ENCODE measurements around the gene SIK3. TPM values are rescaled to one million over a fixed set of nuclear protein-coding genes. Genes with fewer than 3 reads are reported as not detected.
A peak's percentile ranks its signal among the peaks of the same experiment; 100 is the strongest.

The SIK3 gene
- total RNA-seq, 2 experiments from 2014 or later, result 22.8 to 24.0 TPM

DNA sequence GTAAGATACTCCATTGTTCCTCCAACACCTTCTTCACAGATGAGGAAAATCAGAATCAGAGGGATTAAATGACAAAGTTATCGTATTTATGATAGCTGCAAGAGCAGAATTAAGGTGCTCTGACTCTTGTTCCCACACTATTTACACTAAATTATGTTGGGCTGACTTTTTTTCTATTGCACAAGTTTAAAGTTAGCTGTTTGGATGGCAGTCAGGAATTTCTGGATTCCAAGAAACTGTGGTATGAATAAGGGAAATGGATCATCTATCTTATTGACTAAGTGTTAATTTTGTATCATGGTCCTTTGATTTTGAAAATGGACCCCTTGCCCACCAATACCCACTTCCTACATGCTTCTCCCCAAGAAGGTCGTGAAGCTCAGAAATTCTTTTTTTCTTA lies 240.9 kb downstream of the SIK3 start:
- DNase-seq, result no peak
- peaks cover 33% of the 10 kb centered on the region for H3K36me3 Mint-ChIP-seq
- peaks cover 2% of the 10 kb centered on the region for H3K9me3 Mint-ChIP-seq
- H3K4me3 Mint-ChIP-seq, result no peak overlapping the region
- H3K27ac Mint-ChIP-seq, result no peak overlapping the region
- peaks cover 39% of the 10 kb centered on the region for H3K4me1 Mint-ChIP-seq
- no peaks in the 10 kb centered on the region for H3K27me3 Mint-ChIP-seq

DNA sequence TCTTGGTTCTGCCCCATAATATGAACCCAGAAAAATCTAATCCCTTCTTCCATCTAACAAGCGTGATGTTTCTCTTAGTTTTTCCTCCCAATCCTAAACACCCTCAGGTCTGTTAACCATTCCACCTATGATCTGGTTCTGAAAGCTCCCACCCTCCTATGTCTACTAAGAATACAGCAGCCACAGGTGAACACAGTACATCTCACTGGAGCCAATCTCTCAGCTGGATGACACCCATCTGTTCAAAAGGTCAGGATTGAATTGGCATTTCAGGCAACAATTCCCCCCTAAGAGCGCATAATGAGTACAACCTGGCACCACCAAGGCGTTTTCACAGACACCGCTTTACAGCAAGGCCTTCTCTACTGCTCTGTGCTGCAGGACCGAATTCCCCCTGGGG lies 241.8 kb downstream of the SIK3 start:
- no peak for DNase-seq
- H3K9me3 Mint-ChIP-seq, result peaks cover 2% of the 10 kb centered on the region
- peaks cover 28% of the 10 kb centered on the region for H3K36me3 Mint-ChIP-seq
- no peak overlapping the region for H3K4me3 Mint-ChIP-seq
- peaks cover 48% of the 10 kb centered on the region for H3K4me1 Mint-ChIP-seq
- no peak overlapping the region for H3K27ac Mint-ChIP-seq
- no peaks in the 10 kb centered on the region for H3K27me3 Mint-ChIP-seq

DNA sequence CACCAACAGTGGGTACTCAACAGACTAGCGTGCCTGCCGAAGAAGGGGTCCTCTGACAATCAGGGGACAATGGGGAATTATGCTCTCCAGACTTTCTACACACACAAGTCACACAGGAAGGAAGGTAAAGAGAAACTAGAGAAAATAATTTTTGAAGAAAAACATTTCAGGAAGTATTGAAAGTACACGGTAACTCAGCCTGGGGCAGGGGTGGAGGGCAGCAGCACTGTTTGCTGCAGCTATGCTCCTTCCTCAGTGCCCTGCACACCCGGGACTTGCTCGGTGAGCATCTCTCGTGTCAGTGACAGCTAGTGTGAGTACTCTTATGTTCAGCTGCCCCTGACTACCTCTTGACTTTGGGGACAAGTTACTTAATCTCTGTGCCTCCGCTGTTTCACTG lies 242.8 kb downstream of the SIK3 start:
- H3K36me3 Mint-ChIP-seq, result peaks cover 21% of the 10 kb centered on the region
- H3K27ac Mint-ChIP-seq, result no peak overlapping the region
- H3K4me1 Mint-ChIP-seq, result peaks cover 53% of the 10 kb centered on the region
- no peaks in the 10 kb centered on the region for H3K27me3 Mint-ChIP-seq
- no peak for DNase-seq
- no peak overlapping the region for H3K4me3 Mint-ChIP-seq
- H3K9me3 Mint-ChIP-seq, result peaks cover 2% of the 10 kb centered on the region

DNA sequence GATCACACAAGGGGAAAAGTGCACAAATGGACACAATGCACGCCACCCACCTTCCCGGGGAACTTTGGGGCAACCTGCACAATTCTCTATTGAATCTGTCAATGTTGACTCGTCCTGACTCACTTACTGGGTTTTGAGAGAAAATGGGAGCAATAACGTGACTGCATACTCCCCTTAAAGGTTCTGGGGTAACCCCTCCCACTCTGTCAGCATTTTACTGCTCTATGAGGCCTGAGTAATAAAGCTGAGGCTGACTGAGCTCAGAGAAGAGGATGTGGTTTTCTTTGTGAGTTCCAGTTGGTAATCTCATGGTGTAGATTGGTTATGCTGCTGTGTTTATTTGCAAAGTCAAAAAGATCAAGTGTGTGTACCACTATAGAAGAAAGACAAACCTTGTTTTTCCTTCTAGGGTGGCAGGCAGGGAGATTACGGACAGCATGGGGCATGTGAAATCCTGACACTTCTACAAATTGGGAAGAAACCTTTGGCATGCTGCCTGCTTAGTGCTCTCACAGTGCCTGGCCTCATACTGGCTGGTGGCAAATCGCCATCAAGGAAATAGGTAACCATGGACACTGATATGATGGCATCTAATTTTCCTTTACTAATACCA lies 244.7 kb downstream of the SIK3 start:
- H3K36me3 Mint-ChIP-seq, result peaks cover 18% of the 10 kb centered on the region
- peak overlapping the region; percentile 84 for H3K27ac Mint-ChIP-seq
- peak; percentile 52 for DNase-seq
- H3K4me1 Mint-ChIP-seq, result peaks cover 53% of the 10 kb centered on the region
- peak overlapping the region; percentile 30 for H3K4me3 Mint-ChIP-seq
- H3K27me3 Mint-ChIP-seq, result no peaks in the 10 kb centered on the region
- H3K9me3 Mint-ChIP-seq, result peaks cover 2% of the 10 kb centered on the region

DNA sequence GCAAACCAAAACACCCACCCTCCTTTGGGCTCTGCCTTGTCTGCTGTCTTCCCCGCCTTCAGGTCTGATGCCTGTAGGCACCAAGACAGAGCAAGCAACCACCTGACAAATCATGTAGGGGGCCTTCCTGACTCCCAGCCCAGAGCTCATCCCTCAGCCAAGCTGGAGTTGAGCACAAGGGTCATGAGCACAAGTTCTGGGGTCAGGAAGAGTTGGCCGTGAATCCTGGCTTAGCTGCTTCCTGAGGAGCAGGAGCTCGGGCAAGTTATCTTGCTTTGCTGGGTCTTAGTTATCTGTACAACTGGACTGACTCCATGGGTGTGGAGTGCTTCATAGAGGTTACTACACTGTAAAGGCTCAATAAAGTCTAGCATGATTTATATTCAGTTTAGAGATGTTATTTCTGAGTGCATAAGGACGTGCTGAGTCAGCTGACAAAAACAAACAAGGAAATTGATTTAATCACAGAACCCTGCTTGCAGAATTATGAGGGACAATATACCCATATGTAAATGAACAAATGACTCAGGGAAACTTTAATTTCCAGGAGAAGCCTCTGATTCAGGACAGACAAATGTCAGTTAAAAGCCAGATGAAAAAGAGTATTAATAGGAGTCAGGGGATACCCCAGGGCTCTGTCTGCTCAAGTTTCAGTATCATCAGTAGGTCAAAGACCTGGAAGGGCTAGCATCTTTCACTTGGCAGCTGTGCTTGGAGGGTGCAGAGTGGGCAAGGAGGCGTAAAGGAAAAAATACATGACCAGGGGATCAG lies 245.8 kb downstream of the SIK3 start:
- H3K27ac Mint-ChIP-seq, result peak overlapping the region; percentile 84
- DNase-seq, result peak; percentile 23
- H3K36me3 Mint-ChIP-seq, result peaks cover 18% of the 10 kb centered on the region
- H3K4me1 Mint-ChIP-seq, result peaks cover 53% of the 10 kb centered on the region
- no peaks in the 10 kb centered on the region for H3K27me3 Mint-ChIP-seq
- peak overlapping the region; percentile 12 for H3K4me3 Mint-ChIP-seq
- H3K9me3 Mint-ChIP-seq, result peaks cover 2% of the 10 kb centered on the region

DNA sequence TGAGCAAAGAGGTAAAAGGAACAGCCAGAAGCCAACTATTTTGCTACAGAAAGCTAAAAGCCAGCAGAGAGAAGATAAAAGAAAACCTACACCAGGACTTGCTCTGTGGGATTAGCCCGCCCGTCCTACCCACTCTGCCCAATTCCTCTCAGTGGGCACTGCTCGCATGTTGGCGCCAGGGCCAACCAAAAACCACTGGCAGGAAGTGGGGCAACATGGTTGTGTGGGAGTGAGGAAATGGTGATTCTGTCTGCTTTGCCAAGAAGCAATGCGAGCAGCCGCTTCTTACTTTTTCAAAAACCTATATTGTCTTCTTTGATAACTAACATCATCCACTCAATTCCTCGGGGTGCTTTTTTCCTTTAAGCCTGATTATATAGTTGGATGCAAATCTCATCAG lies 246.6 kb downstream of the SIK3 start:
- H3K36me3 Mint-ChIP-seq, result peaks cover 21% of the 10 kb centered on the region
- H3K27me3 Mint-ChIP-seq, result no peaks in the 10 kb centered on the region
- peaks cover 49% of the 10 kb centered on the region for H3K4me1 Mint-ChIP-seq
- H3K27ac Mint-ChIP-seq, result peak overlapping the region; percentile 84
- peaks cover 2% of the 10 kb centered on the region for H3K9me3 Mint-ChIP-seq
- peak; percentile 57 for DNase-seq
- H3K4me3 Mint-ChIP-seq, result peak overlapping the region; percentile 12

DNA sequence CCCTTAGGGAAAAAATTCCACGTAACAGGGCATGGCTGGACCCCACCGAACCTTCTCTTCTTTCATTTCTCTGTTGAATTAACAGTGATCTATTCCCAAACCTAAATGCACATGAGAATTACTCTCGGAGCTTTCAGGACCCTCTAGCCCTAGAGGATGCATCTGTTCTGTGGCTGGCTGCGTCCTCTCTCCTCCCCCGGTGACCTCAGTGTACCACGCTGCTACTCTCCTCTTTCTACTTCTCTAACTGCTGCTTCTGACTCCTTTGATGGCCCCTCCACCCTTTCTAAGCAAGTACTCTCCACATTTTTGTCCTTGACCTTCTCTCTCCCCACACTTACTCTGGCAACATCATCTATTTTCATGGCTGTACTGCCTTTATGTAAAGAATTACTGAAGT lies 248.7 kb downstream of the SIK3 start:
- no peak for DNase-seq
- Mint-ChIP-seq H3K27ac (no peak overlapping the region), H3K27me3 (no peaks in the 10 kb centered on the region), H3K4me1 (peaks cover 34% of the 10 kb centered on the region), H3K9me3 (no peaks in the 10 kb centered on the region), H3K4me3 (no peak overlapping the region), H3K36me3 (peaks cover 8% of the 10 kb centered on the region)

- Mint-ChIP-seq H3K27ac (no peak overlapping the region), H3K36me3 (peaks cover 5% of the 10 kb centered on the region), H3K4me1 (peaks cover 30% of the 10 kb centered on the region), H3K27me3 (no peaks in the 10 kb centered on the region), H3K9me3 (no peaks in the 10 kb centered on the region), H3K4me3 (no peak overlapping the region)
- DNase-seq, result no peak
Observed at GRCh38 chr11:116849060-116849459, 249.2 kb downstream of the SIK3 start.

GRCh38 chr11:116847612-116848011 lies 250.6 kb downstream of the SIK3 start:
- Mint-ChIP-seq H3K27ac (no peak overlapping the region), H3K27me3 (no peaks in the 10 kb centered on the region)
- DNase-seq, result no peak

GRCh38 chr11:116844722-116845121 lies 253.5 kb downstream of the SIK3 start:
- no peak overlapping the region for H3K4me3 Mint-ChIP-seq
- H3K4me1 Mint-ChIP-seq, result no peaks in the 10 kb centered on the region
- no peak for DNase-seq
- H3K36me3 Mint-ChIP-seq, result peaks cover 4% of the 10 kb centered on the region
- no peaks in the 10 kb centered on the region for H3K27me3 Mint-ChIP-seq
- H3K9me3 Mint-ChIP-seq, result no peaks in the 10 kb centered on the region
- no peak overlapping the region for H3K27ac Mint-ChIP-seq

More at GRCh38 chr11:116847612-116848011, 250.6 kb downstream of the SIK3 start:
- Mint-ChIP-seq H3K9me3 (no peaks in the 10 kb centered on the region), H3K36me3 (peaks cover 4% of the 10 kb centered on the region), H3K4me3 (no peak overlapping the region), H3K4me1 (peaks cover 16% of the 10 kb centered on the region)

DNA sequence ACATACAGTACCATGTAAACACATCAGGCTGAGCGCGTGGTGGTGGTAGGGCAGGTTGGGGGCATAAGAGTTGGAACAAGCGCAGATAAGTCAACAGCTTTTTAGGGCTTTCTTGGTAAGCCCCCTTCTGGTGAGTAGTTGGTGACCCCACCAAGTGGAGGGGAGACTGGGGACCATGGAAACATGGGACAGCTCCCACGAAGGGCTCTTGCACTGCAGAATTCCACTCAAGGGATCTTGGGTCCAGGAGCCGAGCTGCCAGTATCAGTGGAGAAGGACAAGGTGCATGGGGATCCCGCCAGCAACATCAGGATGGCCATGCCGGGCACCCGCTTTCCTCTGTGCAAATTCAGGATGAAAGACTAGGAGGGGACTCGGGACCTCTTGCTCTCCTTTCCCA lies 254.6 kb downstream of the SIK3 start:
- H3K4me3 Mint-ChIP-seq, result no peak overlapping the region
- DNase-seq, result no peak
- H3K27ac Mint-ChIP-seq, result no peak overlapping the region
- H3K27me3 Mint-ChIP-seq, result no peaks in the 10 kb centered on the region
- H3K36me3 Mint-ChIP-seq, result peaks cover 4% of the 10 kb centered on the region
- no peaks in the 10 kb centered on the region for H3K9me3 Mint-ChIP-seq
- no peaks in the 10 kb centered on the region for H3K4me1 Mint-ChIP-seq

GRCh38 chr11:116842909-116843308 lies 255.3 kb downstream of the SIK3 start:
- Mint-ChIP-seq H3K9me3 (no peaks in the 10 kb centered on the region), H3K4me1 (no peaks in the 10 kb centered on the region), H3K27me3 (no peaks in the 10 kb centered on the region), H3K4me3 (no peak overlapping the region), H3K36me3 (peaks cover 4% of the 10 kb centered on the region), H3K27ac (no peak overlapping the region)
- DNase-seq, result no peak

GRCh38 chr11:116842117-116842516 lies 256.1 kb downstream of the SIK3 start:
- H3K36me3 Mint-ChIP-seq, result peaks cover 3% of the 10 kb centered on the region
- H3K9me3 Mint-ChIP-seq, result no peaks in the 10 kb centered on the region
- no peak for DNase-seq
- H3K27ac Mint-ChIP-seq, result no peak overlapping the region
- no peak overlapping the region for H3K4me3 Mint-ChIP-seq
- no peaks in the 10 kb centered on the region for H3K4me1 Mint-ChIP-seq
- H3K27me3 Mint-ChIP-seq, result no peaks in the 10 kb centered on the region

DNA sequence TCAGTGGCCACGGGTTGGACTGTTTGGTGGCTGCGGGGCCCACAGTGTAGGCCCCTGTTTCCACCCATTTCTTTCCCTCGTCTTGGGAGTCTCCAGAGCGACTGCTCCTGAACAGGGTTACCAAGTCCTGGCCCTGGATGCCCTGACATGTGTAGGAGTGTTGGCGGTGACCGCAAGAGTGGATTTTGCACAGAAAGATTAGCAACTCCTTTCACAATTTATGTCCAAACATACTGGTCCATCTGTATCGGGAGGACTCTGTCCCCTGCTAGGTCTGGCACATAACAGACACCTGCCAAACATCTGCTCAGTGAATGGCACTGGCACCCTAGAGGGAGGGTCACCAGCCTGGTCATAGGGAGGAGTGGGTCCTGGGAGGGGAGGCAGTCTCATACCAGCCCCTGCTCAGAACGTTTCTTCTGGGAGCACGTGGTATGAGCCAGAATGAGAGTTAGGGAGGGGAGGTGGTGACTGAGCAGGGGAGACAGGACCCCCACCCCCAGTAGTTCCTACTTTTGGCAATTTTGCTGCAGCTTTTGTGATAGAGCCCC lies 257.4 kb downstream of the SIK3 start:
- H3K9me3 Mint-ChIP-seq, result no peaks in the 10 kb centered on the region
- peaks cover 2% of the 10 kb centered on the region for H3K4me1 Mint-ChIP-seq
- H3K27me3 Mint-ChIP-seq, result no peaks in the 10 kb centered on the region
- no peak for DNase-seq
- H3K27ac Mint-ChIP-seq, result no peak overlapping the region
- no peak overlapping the region for H3K4me3 Mint-ChIP-seq
- H3K36me3 Mint-ChIP-seq, result no peaks in the 10 kb centered on the region

DNA sequence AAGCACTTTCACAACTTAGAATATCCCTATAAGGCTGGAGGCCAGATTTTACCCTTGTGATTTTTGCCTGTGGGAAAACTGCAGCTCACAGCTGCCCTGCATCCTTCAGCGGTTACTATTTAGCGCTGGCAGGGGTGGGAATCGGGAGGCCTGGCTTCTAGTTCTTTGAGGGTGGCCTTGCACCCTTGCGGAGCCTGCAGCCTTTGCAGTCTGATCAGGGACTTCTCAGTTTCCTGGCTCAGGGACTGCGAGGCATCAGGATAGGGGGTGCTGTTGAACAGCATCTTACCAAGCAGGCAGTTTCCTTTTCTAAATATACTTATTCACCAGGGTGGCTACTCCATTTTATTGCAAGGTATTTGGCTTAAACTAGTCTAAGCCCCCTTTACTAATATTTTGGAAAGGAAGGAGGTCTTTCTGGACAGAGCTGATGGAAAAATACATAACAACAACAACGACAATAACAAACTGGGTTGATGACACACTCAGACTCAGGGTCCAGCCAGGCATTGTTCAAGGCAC lies 257.9 kb downstream of the SIK3 start:
- Mint-ChIP-seq H3K4me1 (peaks cover 4% of the 10 kb centered on the region), H3K27ac (no peak overlapping the region), H3K27me3 (no peaks in the 10 kb centered on the region), H3K36me3 (no peaks in the 10 kb centered on the region), H3K4me3 (no peak overlapping the region), H3K9me3 (no peaks in the 10 kb centered on the region)
- no peak for DNase-seq

Measured in activated naive CD8-positive, alpha-beta T cell treated with anti-CD3 and anti-CD28 coated beads for 36 hours (primary cell).